ENCODE results near the gene PKDREJ.

Gene PKDREJ

DNA sequence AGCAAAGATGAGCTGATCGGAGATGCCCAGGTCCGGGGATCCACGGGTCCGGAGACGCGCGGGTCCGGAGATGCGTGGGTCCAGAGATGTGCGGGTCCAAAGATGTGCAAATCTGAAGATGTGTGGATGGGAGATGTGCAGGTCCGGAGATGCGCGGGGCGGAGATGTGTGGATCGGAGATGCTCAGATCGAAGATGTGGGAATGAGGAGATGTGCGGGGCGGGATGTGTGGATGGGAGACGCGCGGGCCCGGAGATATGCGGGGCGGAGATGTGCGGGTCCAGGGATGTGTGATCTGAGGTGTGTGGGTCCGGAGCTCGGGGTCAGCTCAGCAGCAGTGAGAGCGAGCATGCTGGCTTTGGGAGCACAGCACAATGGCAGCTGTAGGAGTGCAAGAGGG, 48.5 kb downstream of the PKDREJ start:
- TF ChIP-seq, protein P1, sequence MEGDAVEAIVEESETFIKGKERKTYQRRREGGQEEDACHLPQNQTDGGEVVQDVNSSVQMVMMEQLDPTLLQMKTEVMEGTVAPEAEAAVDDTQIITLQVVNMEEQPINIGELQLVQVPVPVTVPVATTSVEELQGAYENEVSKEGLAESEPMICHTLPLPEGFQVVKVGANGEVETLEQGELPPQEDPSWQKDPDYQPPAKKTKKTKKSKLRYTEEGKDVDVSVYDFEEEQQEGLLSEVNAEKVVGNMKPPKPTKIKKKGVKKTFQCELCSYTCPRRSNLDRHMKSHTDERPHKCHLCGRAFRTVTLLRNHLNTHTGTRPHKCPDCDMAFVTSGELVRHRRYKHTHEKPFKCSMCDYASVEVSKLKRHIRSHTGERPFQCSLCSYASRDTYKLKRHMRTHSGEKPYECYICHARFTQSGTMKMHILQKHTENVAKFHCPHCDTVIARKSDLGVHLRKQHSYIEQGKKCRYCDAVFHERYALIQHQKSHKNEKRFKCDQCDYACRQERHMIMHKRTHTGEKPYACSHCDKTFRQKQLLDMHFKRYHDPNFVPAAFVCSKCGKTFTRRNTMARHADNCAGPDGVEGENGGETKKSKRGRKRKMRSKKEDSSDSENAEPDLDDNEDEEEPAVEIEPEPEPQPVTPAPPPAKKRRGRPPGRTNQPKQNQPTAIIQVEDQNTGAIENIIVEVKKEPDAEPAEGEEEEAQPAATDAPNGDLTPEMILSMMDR (conservative IDR thresholded peaks at IDR 0.05) = no peak
- H3K27ac ChIP-seq = no peak overlapping the region

DNA sequence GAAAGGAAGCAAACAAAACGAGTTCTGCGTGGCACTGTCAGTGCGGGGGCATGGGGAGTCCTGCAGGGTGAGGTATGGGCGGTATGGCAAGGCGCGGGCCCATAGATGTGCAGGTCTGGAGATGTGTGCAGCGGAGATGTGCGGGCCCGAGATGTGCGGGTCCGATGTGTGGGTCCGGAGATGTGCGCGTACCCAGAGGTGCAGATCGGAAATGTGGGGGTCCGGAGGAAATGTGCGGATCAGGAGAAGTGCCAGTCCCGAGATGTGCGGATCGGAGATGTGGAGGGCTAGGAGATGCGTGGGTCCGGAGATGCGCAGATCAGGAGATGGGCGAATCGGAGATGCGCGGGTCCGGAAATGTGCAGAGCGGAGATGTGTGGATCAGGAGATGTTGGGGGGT, 49.0 kb downstream of the PKDREJ start:
- TF ChIP-seq, protein P1 (conservative IDR thresholded peaks at IDR 0.05) = no peak
- H3K27ac ChIP-seq = no peak overlapping the region

DNA sequence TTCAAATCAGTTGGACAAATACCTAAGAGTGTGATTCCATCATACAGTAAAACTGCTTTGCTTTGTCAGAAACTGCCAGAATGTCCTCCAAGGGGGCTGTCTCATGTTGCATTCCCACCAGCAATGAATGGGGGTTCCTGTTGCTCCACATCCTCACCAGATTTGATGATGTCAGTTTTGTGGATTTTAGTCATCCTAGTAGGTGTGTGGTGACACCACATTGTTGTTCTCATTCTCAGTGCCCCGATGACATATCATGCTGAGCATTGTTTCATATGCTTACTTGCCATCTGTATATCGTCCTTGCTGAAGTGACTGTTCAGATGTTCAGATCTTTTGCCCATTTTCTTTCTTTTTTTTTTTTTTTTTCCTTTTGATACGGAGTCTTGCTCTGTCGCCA, 50.1 kb downstream of the PKDREJ start:
- TF ChIP-seq, protein P1 (conservative IDR thresholded peaks at IDR 0.05) = no peak
- no peak overlapping the region for H3K27ac ChIP-seq

DNA sequence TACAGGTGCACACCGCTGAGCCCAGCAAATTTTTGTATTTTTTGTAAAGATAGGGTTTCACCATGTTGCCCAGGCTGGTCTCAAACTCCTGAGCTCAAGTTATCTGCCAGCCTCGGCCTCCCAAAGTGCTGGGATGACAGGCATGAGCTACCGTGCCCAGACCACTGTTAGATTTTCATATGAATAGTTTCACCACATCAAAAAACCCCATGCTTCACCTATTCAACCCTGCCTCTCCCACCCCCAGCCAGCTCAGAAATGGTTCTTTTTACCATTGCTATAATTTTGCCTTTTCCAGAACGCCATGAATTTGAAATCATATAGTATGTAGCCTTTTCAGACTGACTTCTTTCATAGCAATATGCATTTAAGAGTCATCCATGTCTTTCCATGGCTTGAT, 50.9 kb downstream of the PKDREJ start:
- TF ChIP-seq, protein P1 (conservative IDR thresholded peaks at IDR 0.05) = no peak
- no peak overlapping the region for H3K27ac ChIP-seq

DNA sequence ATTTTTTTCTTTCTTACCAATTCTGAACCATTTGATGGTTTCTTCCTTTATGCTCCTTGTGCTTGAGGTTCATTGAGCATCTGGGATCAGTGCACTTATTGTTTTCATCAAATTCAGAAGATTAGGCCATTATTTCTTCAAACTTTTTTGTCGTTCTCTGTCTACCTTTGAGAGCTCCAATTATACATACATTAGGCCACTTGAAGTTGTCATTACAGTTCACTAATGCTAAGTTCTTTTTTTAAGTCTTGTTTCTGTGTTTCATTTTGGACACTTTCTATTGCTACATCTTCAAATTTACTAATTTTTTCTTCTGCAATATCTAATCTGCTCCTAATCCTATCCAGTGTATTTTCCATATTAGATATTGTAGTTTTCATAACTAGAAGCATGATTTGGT, 53.9 kb downstream of the PKDREJ start:
- TF ChIP-seq, protein P1 (conservative IDR thresholded peaks at IDR 0.05) = no peak
- no peak overlapping the region for H3K27ac ChIP-seq

All from VCaP (cell line).